Tibial nerve (tissue), 3 donors: ENCODE results near the gene ZDBF2.

Source experiments
- CTCF ChIP-seq, 5 experiments: fragments of 200-600 bp in 3 of 5; fragments of 450-650 bp in 2 of 5; sonication (generic) in 3 of 5; IDR thresholded peaks; one replicate each; pipeline ENCODE4 v1.5.1; 2016 to 2019; ENCODE audit warnings: antibody characterized with exemption in 5 of 5, mild to moderate bottlenecking in 3 of 5, moderate library complexity in 2 of 5
- POLR2A ChIP-seq, 2 donors: fragments of 450-650 bp; IDR thresholded peaks; one replicate each; pipeline ENCODE4 v1.6.1; 2017; ENCODE audit warnings: antibody characterized with exemption in 2 of 2, mild to moderate bottlenecking in 2 of 2, moderate library complexity in 2 of 2

- TF ChIP-seq CTCF (IDR thresholded peaks at IDR 0.05), result no peak
- TF ChIP-seq POLR2A (IDR thresholded peaks at IDR 0.05), result no peak
Measured at GRCh38 chr2:206324869-206325268, 50.4 kb downstream of the ZDBF2 start.
